Body of pancreas (tissue), 4 donors: ENCODE data around the gene GRK6.

Experiments
- CTCF ChIP-seq, 7 experiments: fragments of 450-650 bp in 4 of 7; fragments of 200-600 bp in 3 of 7; sonication (generic) in 3 of 7; IDR thresholded peaks; one replicate each; pipeline ENCODE4 v1.5.1; 2016 to 2019; ENCODE audit warnings: antibody characterized with exemption in 7 of 7
- POLR2A ChIP-seq, 3 donors: fragments of 450-650 bp; IDR thresholded peaks; one replicate each; pipeline ENCODE4 v1.6.1; 2016; ENCODE audit warnings: antibody characterized with exemption in 3 of 3, mild to moderate bottlenecking in 2 of 3

- TF ChIP-seq POLR2A (IDR thresholded peaks at IDR 0.05) = no peak
- no peak for TF ChIP-seq CTCF (IDR thresholded peaks at IDR 0.05)
Observed at GRCh38 chr5:177425196-177425800, 1.2 kb upstream of the GRK6 start.
